ENCODE measurements around the gene GJC2. TPM values are rescaled to one million over a fixed set of nuclear protein-coding genes. Genes with fewer than 3 reads are reported as not detected.

The GJC2 gene
- total RNA-seq, 1 experiment from 2014 or later: 1.6 TPM

DNA sequence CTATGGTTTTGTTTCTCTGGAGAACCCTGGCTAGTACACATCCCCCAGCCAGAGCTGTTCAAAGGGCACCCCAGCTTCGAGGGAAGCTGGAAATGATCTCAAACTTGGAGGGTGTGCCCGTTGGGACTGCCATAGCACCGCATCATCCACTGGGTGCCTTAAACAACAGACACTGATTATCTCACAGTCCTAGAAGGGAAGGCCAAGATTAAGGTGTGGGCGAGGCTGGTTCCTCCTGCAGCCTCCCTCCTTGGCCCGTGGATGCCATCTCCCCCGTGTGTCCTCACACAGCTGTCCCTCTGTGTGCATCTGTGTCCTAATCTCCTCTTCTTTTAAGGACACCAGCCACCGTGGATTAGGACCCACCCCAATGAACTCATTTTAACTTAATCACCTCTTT lies 11.6 kb downstream of the GJC2 start:
- no peak for DNase-seq
- H2BK15ac ChIP-seq (ENCODE audit: low read depth, low read length): no peak overlapping the region

More for the DNA sequence above, 11.6 kb downstream of the GJC2 start:
- TF ChIP-seq, protein P1, sequence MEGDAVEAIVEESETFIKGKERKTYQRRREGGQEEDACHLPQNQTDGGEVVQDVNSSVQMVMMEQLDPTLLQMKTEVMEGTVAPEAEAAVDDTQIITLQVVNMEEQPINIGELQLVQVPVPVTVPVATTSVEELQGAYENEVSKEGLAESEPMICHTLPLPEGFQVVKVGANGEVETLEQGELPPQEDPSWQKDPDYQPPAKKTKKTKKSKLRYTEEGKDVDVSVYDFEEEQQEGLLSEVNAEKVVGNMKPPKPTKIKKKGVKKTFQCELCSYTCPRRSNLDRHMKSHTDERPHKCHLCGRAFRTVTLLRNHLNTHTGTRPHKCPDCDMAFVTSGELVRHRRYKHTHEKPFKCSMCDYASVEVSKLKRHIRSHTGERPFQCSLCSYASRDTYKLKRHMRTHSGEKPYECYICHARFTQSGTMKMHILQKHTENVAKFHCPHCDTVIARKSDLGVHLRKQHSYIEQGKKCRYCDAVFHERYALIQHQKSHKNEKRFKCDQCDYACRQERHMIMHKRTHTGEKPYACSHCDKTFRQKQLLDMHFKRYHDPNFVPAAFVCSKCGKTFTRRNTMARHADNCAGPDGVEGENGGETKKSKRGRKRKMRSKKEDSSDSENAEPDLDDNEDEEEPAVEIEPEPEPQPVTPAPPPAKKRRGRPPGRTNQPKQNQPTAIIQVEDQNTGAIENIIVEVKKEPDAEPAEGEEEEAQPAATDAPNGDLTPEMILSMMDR (conservative IDR thresholded peaks at IDR 0.05): no peak
- H3K27me3 ChIP-seq (ENCODE audit: insufficient read depth, low read length): no peaks in the 10 kb centered on the region
- peaks cover 9 to 25% of the 10 kb centered on the region in 2 experiments; a peak in 3 of 4 replicates for H3K4me1 Mint-ChIP-seq
- H2BK12ac ChIP-seq (ENCODE audit: insufficient read length, low read depth, low read length): no peak overlapping the region
- no peak overlapping the region for H3K56ac ChIP-seq (ENCODE audit: insufficient read length, low read depth, low read length)
- peak overlapping the region in 1 of 3 experiments; percentile 74; a peak in 1 of 7 replicates for H3K27ac Mint-ChIP-seq
- H3K23ac ChIP-seq (ENCODE audit: insufficient read length, low read depth, low read length): no peak overlapping the region
- H2BK120ac ChIP-seq (ENCODE audit: low read depth, low read length, poor library complexity, severe bottlenecking): no peak overlapping the region
- H3K14ac ChIP-seq (ENCODE audit: insufficient read depth, low read length): no peak overlapping the region
- H3K4me2 ChIP-seq (ENCODE audit: insufficient read depth, insufficient read length, low read length): no peak overlapping the region
- no peaks in the 10 kb centered on the region for H3K79me2 ChIP-seq (ENCODE audit: insufficient read depth, low read length)
- no peak overlapping the region for H3K4ac ChIP-seq (ENCODE audit: low read depth, low read length)
- peaks cover 2% of the 10 kb centered on the region for H3K23me2 ChIP-seq (ENCODE audit: insufficient read length, low read depth, low read length, poor library complexity, severe bottlenecking)
- peaks cover 0 to 3% (median 2%) of the 10 kb centered on the region in 3 experiments; a peak in 2 of 7 replicates for H3K36me3 Mint-ChIP-seq (ENCODE audit: insufficient read depth in 1 of 3, low read depth in 3 of 3)
- H3K9me3 Mint-ChIP-seq: peaks cover 0 to 2% of the 10 kb centered on the region in 2 experiments; a peak in 1 of 5 replicates
- H3K18ac ChIP-seq (ENCODE audit: insufficient read length, low read depth, low read length): no peak overlapping the region
- no peak overlapping the region for H2BK20ac ChIP-seq (ENCODE audit: low read depth, low read length, poor library complexity, severe bottlenecking)
- no peaks in the 10 kb centered on the region for H3K9me3 ChIP-seq (ENCODE audit: control insufficient read depth, low read depth, low read length)
- no peak overlapping the region for H4K5ac ChIP-seq (ENCODE audit: insufficient read length, low read depth, low read length)
- H3T11ph ChIP-seq (ENCODE audit: low read length): no peak overlapping the region
- H3K4me3 Mint-ChIP-seq: no peak overlapping the region
- no peak overlapping the region for H2BK5ac ChIP-seq (ENCODE audit: insufficient read length, low read length)
- no peak overlapping the region for H3K9ac ChIP-seq (ENCODE audit: extremely low read depth, insufficient read length, low read length)
- no peak overlapping the region for H3K27ac ChIP-seq (ENCODE audit: insufficient read length, low read depth, low read length)
- no peak overlapping the region for H4K8ac ChIP-seq (replicated peaks; ENCODE audit: insufficient read length, low read depth, low read length)
- H4K20me1 ChIP-seq (ENCODE audit: control insufficient read depth, insufficient read depth, insufficient read length): no peaks in the 10 kb centered on the region
- WGBS (ENCODE audit: extremely low coverage, insufficient read length, low lambda C conversion rate): no CpG with 5 or more reads among the region's 7 CpGs
- no peaks in the 10 kb centered on the region; the same call in 1 of the 2 replicates for H3K4me1 ChIP-seq (ENCODE audit: insufficient read depth, low read length)
- H4K91ac ChIP-seq (ENCODE audit: insufficient read length, low read depth, low read length): no peak overlapping the region
- peaks cover 11% of the 10 kb centered on the region for H3K27me3 Mint-ChIP-seq (ENCODE audit: low read depth)
- H2AK5ac ChIP-seq (ENCODE audit: insufficient read length, low read length): no peak overlapping the region
- no peaks in the 10 kb centered on the region for H3K79me1 ChIP-seq (ENCODE audit: insufficient read depth, low read depth, low read length, poor library complexity, severe bottlenecking)
- no peak overlapping the region for H2AFZ ChIP-seq (ENCODE audit: low read length)

All from H9 (cell line).